OCI-LY3 (cell line): ENCODE measurements around the gene ERVV-1.

ENCODE experiments used
- H2AFZ ChIP-seq: fragments of 200-600, 300-600 bp; shearing (Covaris generic); 2 replicates; pipeline ENCODE4 v1.6.0; 2014; ENCODE audit warnings: antibody characterized with exemption, low read depth, low read length
- H3K27ac ChIP-seq: fragments of 200-600, 300-600 bp; sonication (generic); 2 replicates; pipeline ENCODE4 v1.5.1; 2014; ENCODE audit warnings: mild to moderate bottlenecking, low read length, moderate library complexity, mixed read lengths
- H3K27me3 ChIP-seq: fragments of 200-600, 300-600 bp; sonication (generic); 2 replicates; pipeline ENCODE4 v1.6.1; 2014; ENCODE audit warnings: low read depth, low read length, mixed read lengths
- H3K36me3 ChIP-seq: fragments of 200-600, 300-600 bp; sonication (generic); replicated peaks from 2 replicates; pipeline ENCODE3; 2014; ENCODE audit warnings: low read depth, low read length, mixed read lengths
- H3K4me1 ChIP-seq: fragments of 300-600, 200-600 bp; sonication (generic); 2 replicates; pipeline ENCODE4 v1.6.1; 2014; ENCODE audit warnings: low read length, mixed read lengths
- H3K4me2 ChIP-seq: fragments of 200-600, 300-600 bp; sonication (generic); 2 replicates; pipeline ENCODE4 v1.6.1; 2014; ENCODE audit warnings: low read length, mixed read lengths
- H3K4me3 ChIP-seq: fragments of 300-600, 200-600 bp; sonication (generic); 2 replicates; pipeline ENCODE4 v1.5.1; 2014; ENCODE audit warnings: antibody characterized with exemption, mild to moderate bottlenecking, low read length, moderate library complexity
- H3K79me2 ChIP-seq: fragments of 300-600, 200-600 bp; shearing (Covaris generic); 2 replicates; pipeline ENCODE4 v1.6.1; 2014; ENCODE audit warnings: mild to moderate bottlenecking, low read length, mixed read lengths
- H3K9ac ChIP-seq: fragments of 300-600, 200-600 bp; shearing (Covaris generic); 2 replicates; pipeline ENCODE4 v1.6.0; 2014; ENCODE audit warnings: mild to moderate bottlenecking, low read length, moderate library complexity
- H3K9me3 ChIP-seq: fragments of 200-600, 300-600 bp; shearing (Covaris generic); 2 replicates; pipeline ENCODE4 v1.6.1; 2014; ENCODE audit warnings: low read length, mixed read lengths; ENCODE audit not compliant: insufficient read depth
- H4K20me1 ChIP-seq: fragments of 200-600, 300-600 bp; sonication (generic); 2 replicates; pipeline ENCODE4 v1.6.1; 2016; ENCODE audit warnings: low read length, mixed read lengths; ENCODE audit not compliant: insufficient read depth
- EZH2phosphoT487 ChIP-seq: fragments of 200-600 bp; shearing (Covaris generic); IDR thresholded peaks from 2 replicates; pipeline ENCODE4 v1.6.1; 2018; ENCODE audit warnings: antibody characterized with exemption, mixed run types, low read depth
- TF ChIP-seq, protein P1 (sequence below): fragments of 200-600, 300-600 bp; sonication (generic); IDR thresholded peaks from 2 replicates; pipeline ENCODE4 v1.5.1; 2014; ENCODE audit warnings: antibody characterized with exemption, low read length, low read depth

The ERVV-1 gene

DNA sequence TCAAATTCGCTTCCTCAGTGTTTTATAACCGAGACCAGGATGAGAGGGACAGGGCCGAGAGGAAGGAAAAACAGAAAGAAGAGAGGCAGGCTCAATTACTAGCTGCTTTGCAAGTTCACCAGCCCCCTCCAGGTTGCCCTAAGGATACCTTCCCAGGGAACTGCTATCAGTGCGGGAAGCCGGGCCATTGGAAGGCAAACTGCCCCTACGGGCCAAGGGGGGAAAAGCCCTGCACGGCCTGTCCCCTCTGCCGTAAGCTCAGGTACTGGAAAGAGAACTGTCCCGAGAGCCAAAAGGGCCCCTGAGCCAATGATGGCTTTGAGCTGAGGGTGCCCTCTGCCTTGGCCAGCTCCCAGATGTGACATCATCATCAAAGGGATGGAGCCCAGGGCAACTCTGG lies 3.2 kb upstream of the ERVV-1 start:
- Histone ChIP-seq H3K27ac (no peak overlapping the region), H3K9me3 (peaks cover 30% of the 10 kb centered on the region), H3K79me2 (0 out of 2 replicates have a peak, but pooled peaks cover 3% of the 10 kb centered on the region), H4K20me1 (no peaks in the 10 kb centered on the region), H3K4me2 (no peak overlapping the region), H3K27me3 (no peaks in the 10 kb centered on the region), H3K4me1 (peaks cover 40% of the 10 kb centered on the region), H2AFZ (no peak overlapping the region), H3K9ac (no peak overlapping the region), H3K36me3 (peaks cover 47% of the 10 kb centered on the region), H3K4me3 (no peak overlapping the region)
- TF ChIP-seq, protein P1, sequence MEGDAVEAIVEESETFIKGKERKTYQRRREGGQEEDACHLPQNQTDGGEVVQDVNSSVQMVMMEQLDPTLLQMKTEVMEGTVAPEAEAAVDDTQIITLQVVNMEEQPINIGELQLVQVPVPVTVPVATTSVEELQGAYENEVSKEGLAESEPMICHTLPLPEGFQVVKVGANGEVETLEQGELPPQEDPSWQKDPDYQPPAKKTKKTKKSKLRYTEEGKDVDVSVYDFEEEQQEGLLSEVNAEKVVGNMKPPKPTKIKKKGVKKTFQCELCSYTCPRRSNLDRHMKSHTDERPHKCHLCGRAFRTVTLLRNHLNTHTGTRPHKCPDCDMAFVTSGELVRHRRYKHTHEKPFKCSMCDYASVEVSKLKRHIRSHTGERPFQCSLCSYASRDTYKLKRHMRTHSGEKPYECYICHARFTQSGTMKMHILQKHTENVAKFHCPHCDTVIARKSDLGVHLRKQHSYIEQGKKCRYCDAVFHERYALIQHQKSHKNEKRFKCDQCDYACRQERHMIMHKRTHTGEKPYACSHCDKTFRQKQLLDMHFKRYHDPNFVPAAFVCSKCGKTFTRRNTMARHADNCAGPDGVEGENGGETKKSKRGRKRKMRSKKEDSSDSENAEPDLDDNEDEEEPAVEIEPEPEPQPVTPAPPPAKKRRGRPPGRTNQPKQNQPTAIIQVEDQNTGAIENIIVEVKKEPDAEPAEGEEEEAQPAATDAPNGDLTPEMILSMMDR = no peak
- no peak for TF ChIP-seq EZH2phosphoT487

DNA sequence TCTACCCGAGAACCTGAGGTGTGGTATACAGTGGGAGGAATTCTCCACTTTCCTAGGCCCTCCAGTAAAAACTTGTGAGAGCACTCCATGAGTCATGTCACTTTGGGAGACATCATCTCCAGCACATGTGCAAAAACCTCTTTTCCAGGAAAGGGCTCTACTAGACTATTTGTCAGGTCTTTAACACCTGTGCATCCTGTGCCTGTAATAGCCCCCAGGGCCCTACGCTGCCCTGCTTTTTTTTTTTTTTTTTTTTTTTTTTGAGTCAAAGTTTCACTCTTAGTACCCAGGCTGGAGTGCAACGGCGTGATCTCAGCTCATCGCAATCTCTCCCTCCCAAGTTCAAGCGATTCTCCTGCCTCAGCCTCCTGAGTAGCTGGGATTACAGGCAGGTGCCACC lies 1.7 kb upstream of the ERVV-1 start:
- 0 out of 2 replicates have a peak, but pooled peaks cover 3% of the 10 kb centered on the region for H3K79me2 ChIP-seq
- TF ChIP-seq, protein P1 = no peak
- TF ChIP-seq EZH2phosphoT487 = no peak

DNA sequence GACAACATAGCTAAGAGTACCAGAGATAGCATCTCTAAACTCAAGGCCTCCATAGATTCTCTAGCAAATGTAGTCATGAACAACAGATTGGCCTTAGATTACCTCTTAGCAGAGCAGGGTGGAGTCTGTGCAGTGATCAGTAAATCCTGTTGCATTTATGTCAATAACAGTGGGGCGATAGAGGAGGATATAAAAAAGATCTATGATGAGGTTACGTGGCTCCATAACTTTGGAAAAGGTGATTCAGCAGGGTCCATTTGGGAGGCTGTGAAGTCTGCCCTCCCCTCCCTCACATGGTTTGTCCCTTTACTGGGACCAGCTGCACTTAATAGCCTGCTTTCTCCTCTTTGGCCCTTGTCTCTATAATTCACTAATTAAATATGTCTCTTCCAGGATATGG lies 1.4 kb downstream of the ERVV-1 start:
- no peak overlapping the region for H2AFZ ChIP-seq
- H4K20me1 ChIP-seq = no peaks in the 10 kb centered on the region
- peaks cover 15% of the 10 kb centered on the region; the same call in 1 of the 2 replicates for H3K9me3 ChIP-seq
- H3K27me3 ChIP-seq = no peaks in the 10 kb centered on the region
- no peak overlapping the region for H3K4me3 ChIP-seq
- peaks cover 34% of the 10 kb centered on the region for H3K36me3 ChIP-seq
- no peak overlapping the region for H3K4me2 ChIP-seq
- no peaks in the 10 kb centered on the region for H3K79me2 ChIP-seq
- H3K27ac ChIP-seq = no peak overlapping the region
- TF ChIP-seq, protein P1 = no peak
- no peak for TF ChIP-seq EZH2phosphoT487
- peaks cover 19% of the 10 kb centered on the region for H3K4me1 ChIP-seq
- no peak overlapping the region for H3K9ac ChIP-seq

More for the DNA sequence above, 1.7 kb upstream of the ERVV-1 start:
- peaks cover 37% of the 10 kb centered on the region for H3K4me1 ChIP-seq
- peaks cover 30% of the 10 kb centered on the region for H3K9me3 ChIP-seq
- H3K36me3 ChIP-seq = peaks cover 54% of the 10 kb centered on the region
- no peaks in the 10 kb centered on the region for H4K20me1 ChIP-seq
- H3K27ac ChIP-seq = no peak overlapping the region
- H3K4me2 ChIP-seq = peak overlapping the region; percentile 32; the same call in 1 of the 2 replicates
- H2AFZ ChIP-seq = no peak overlapping the region
- 0 out of 2 replicates have a peak overlapping the region, but pooled peaks have one; percentile 4 for H3K4me3 ChIP-seq
- H3K9ac ChIP-seq = no peak overlapping the region
- H3K27me3 ChIP-seq = no peaks in the 10 kb centered on the region

DNA sequence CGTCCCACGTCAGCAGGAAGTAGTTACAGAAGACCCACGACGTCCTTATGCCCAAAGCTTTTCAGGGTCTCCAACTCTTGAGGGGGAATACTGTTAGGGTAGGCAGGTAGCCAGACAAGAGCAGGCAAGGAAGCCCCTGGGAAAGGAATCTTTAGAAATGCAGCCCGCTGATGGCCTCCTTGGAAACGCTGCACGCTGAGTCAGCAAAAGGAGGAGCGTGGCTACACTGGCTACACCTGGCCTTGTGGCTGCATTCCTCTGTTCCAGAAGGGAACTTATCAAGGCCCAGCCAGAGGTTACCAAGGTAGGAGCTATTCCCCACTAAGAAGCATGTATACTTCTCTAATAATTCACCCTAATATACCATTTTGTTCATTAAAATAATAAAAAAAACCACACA lies 2.0 kb downstream of the ERVV-1 start:
- Histone ChIP-seq H3K27me3 (no peaks in the 10 kb centered on the region), H3K4me3 (no peak overlapping the region), H3K79me2 (no peaks in the 10 kb centered on the region), H3K4me1 (peaks cover 19% of the 10 kb centered on the region), H3K9ac (no peak overlapping the region), H4K20me1 (no peaks in the 10 kb centered on the region), H3K36me3 (peaks cover 29% of the 10 kb centered on the region), H3K9me3 (peaks cover 10% of the 10 kb centered on the region; the same call in 1 of the 2 replicates), H2AFZ (no peak overlapping the region), H3K27ac (no peak overlapping the region), H3K4me2 (no peak overlapping the region)
- TF ChIP-seq, protein P1 = no peak
- TF ChIP-seq EZH2phosphoT487 = no peak
